IMR-90 (cell line): ENCODE results near the gene DDX20. TPM values are rescaled to one million over a fixed set of nuclear protein-coding genes. Genes with fewer than 3 reads are reported as not detected.

Experiments used
- ATAC-seq: fragments of 200-7000 bp; cut with Tn5 transposase; 2 replicates; pipeline ENCODE4 v1.9.1; 2020; ENCODE audit warnings: low read depth, mild to moderate bottlenecking, moderate library complexity
- BruUV-seq: library from RNA; stranded (reverse); fragments of 400-500 nt; replicated peaks from 2 replicates; lab custom pipeline; 2021; lab: Mats Ljungman, UMichigan
- CTCF ChIA-PET: fragments of 300-600 bp; formaldehyde crosslinking; extraction: SDS; loops from one replicate; lab custom pipeline; 2021; ENCODE audit warnings: antibody characterized with exemption; lab: Yijun Ruan, JAX
- POLR2A ChIA-PET: fragments of 300-600 bp; sonication (Branson Sonifier 250); formaldehyde crosslinking; loops from one replicate; lab custom pipeline; 2022; ENCODE audit warnings: antibody characterized with exemption; ENCODE audit not compliant: unreplicated experiment; lab: Charles Lee
- DNase-seq: peaks from one replicate; pipeline ENCODE4 v3.0.0; 2013
- H2AFZ ChIP-seq: replicated peaks from 2 replicates; pipeline ENCODE3; 2013; ENCODE audit warnings: low read length, mild to moderate bottlenecking; ENCODE audit not compliant: poor library complexity
- H2AK5ac ChIP-seq: 2 replicates; pipeline ENCODE4 v1.6.1; 2013; ENCODE audit warnings: low read depth, low read length, inconsistent platforms
- H2AK9ac ChIP-seq: replicated peaks from 2 replicates; pipeline ENCODE3; 2013; ENCODE audit warnings: mild to moderate bottlenecking, low read depth, low read length, moderate library complexity; ENCODE audit not compliant: poor library complexity
- H2BK120ac ChIP-seq: 2 replicates; pipeline ENCODE4 v1.6.1; 2013; ENCODE audit warnings: low read depth, low read length, inconsistent platforms
- H2BK15ac ChIP-seq: 3 replicates; pipeline ENCODE4 v1.6.1; 2013; ENCODE audit warnings: low read depth, low read length, inconsistent platforms
- H2BK20ac ChIP-seq: 2 replicates; pipeline ENCODE4 v1.6.1; 2013; ENCODE audit warnings: low read depth, mild to moderate bottlenecking, inconsistent platforms, low read length, moderate library complexity
- H2BK5ac ChIP-seq: 2 replicates; pipeline ENCODE4 v1.6.1; 2013; ENCODE audit warnings: mild to moderate bottlenecking, low read depth, low read length, inconsistent platforms; ENCODE audit not compliant: poor library complexity, severe bottlenecking
- H3K14ac ChIP-seq: replicated peaks from 2 replicates; pipeline ENCODE4 v1.6.1; 2013; ENCODE audit warnings: low read depth, low read length, inconsistent platforms
- H3K18ac ChIP-seq: 2 replicates; pipeline ENCODE4 v1.6.1; 2013; ENCODE audit warnings: low read depth, low read length, control low read depth
- H3K23ac ChIP-seq: 2 replicates; pipeline ENCODE4 v1.6.1; 2013; ENCODE audit warnings: low read depth, low read length, inconsistent platforms
- H3K27ac ChIP-seq: 2 replicates; pipeline ENCODE4 v1.5.1; 2013; ENCODE audit warnings: mild to moderate bottlenecking, control low read depth, low read length; ENCODE audit not compliant: insufficient read depth
- H3K27me3 ChIP-seq: 2 replicates; pipeline ENCODE4 v1.6.1; 2013; ENCODE audit warnings: low read length; ENCODE audit not compliant: control insufficient read depth, insufficient read depth
- H3K36me3 ChIP-seq: 2 replicates; pipeline ENCODE4 v1.6.1; 2013; ENCODE audit warnings: low read length, mixed read lengths; ENCODE audit not compliant: control insufficient read depth, insufficient read depth
- H3K4ac ChIP-seq: 2 replicates; pipeline ENCODE4 v1.6.1; 2013; ENCODE audit warnings: low read depth, low read length, inconsistent platforms
- H3K4me1 ChIP-seq: 2 replicates; pipeline ENCODE4 v1.6.1; 2013; ENCODE audit warnings: low read length, mixed read lengths; ENCODE audit not compliant: control insufficient read depth, insufficient read depth
- H3K4me2 ChIP-seq: 2 replicates; pipeline ENCODE4 v1.6.1; 2013; ENCODE audit warnings: low read depth, mild to moderate bottlenecking, control low read depth, low read length, moderate library complexity
- H3K4me3 ChIP-seq: 2 replicates; pipeline ENCODE4 v1.5.1; 2013; ENCODE audit warnings: low read depth, mild to moderate bottlenecking, control low read depth, low read length, moderate library complexity; ENCODE audit not compliant: insufficient read depth
- H3K56ac ChIP-seq: 2 replicates; pipeline ENCODE4 v1.6.1; 2013; ENCODE audit warnings: low read length, inconsistent platforms; ENCODE audit not compliant: insufficient read depth; ENCODE audit errors: extremely low read depth
- H3K79me1 ChIP-seq, 2 experiments: 2 replicates each; pipeline ENCODE4 v1.6.1; 2013; ENCODE audit warnings: low read length in 2 of 2, inconsistent platforms in 1 of 2, low read depth in 1 of 2
- H3K9ac ChIP-seq: 2 replicates; pipeline ENCODE4 v1.6.1; 2013; ENCODE audit warnings: low read depth, low read length, control low read depth
- H3K9me1 ChIP-seq: 2 replicates; pipeline ENCODE4 v1.6.1; 2013; ENCODE audit warnings: low read length, inconsistent platforms; ENCODE audit not compliant: insufficient read depth
- H3K9me3 ChIP-seq: 2 replicates; pipeline ENCODE4 v1.6.1; 2013; ENCODE audit warnings: low read length; ENCODE audit not compliant: control insufficient read depth, insufficient read depth
- H4K20me1 ChIP-seq: 2 replicates; pipeline ENCODE4 v1.6.1; 2013; ENCODE audit warnings: low read length, inconsistent platforms; ENCODE audit not compliant: insufficient read depth
- H4K5ac ChIP-seq: 2 replicates; pipeline ENCODE4 v1.6.1; 2013; ENCODE audit warnings: mild to moderate bottlenecking, low read depth, low read length, control low read depth
- H4K8ac ChIP-seq, 2 experiments: 2 replicates each; pipeline ENCODE4 v1.6.1; 2013; ENCODE audit warnings: low read depth in 2 of 2, low read length in 2 of 2, control low read depth in 1 of 2, inconsistent platforms in 1 of 2
- H4K91ac ChIP-seq: 2 replicates; pipeline ENCODE4 v1.6.1; 2013; ENCODE audit warnings: low read depth, low read length, inconsistent platforms; ENCODE audit not compliant: insufficient read depth
- POLR2A ChIP-seq: IDR thresholded peaks from 2 replicates; pipeline ENCODE4 v1.6.1; 2012; ENCODE audit warnings: mild to moderate bottlenecking, low read depth, low read length
- WGBS, 2 experiments: methylation state at CpG; one replicate each; pipeline versions ENCODE4 v1.1.5 to v1.1.7; 2013; ENCODE audit warnings: missing lambda C conversion rate in 2 of 2; ENCODE audit not compliant: insufficient read length in 1 of 2; ENCODE audit errors: extremely low coverage in 2 of 2; 5-methylcytosine and 5-hydroxymethylcytosine counted together
- dilution Hi-C: fragments of 300-500 bp; cut with HindIII; formaldehyde crosslinking; loops from one replicate; pipeline ENCODE4 v1.14.3; 2018; ENCODE audit warnings: low sequenced_read_pairs; ENCODE audit not compliant: unreplicated experiment
- in situ Hi-C: fragments of 300-500 bp; cut with MboI; formaldehyde crosslinking; loops from 3 replicates; pipeline ENCODE4 v1.14.3; 2019; ENCODE audit warnings: low sequenced_read_pairs, inconsistent platforms, mixed read lengths
- intact Hi-C: fragments of 100-400 bp; cut with micrococcal nuclease; formaldehyde crosslinking; loops from 2 replicates; pipeline ENCODE4 v1.10.0; 2022
- polyA plus RNA-seq, 3 experiments: library from polyadenylated mRNA; depleted of rRNA; stranded (reverse); fragments of >200 nt; gene quantifications; 2 replicates each; pipeline ENCODE4 v1.2.3, GENCODE V29; 2012; ENCODE audit warnings: low replicate concordance in 1 of 3
- total RNA-seq: library from RNA; depleted of rRNA; stranded (reverse); fragments of >200 nt; gene quantifications from 2 replicates; pipeline ENCODE4 v1.2.3, GENCODE V29; 2012

DDX20 gene
- total and polyA plus RNA-seq, 2 of the 4 experiments (the other 2 are of a cell fraction): 5.7 to 10.9 TPM

- peak overlapping the region; percentile 82 for H2BK120ac ChIP-seq
Observed at GRCh38 chr1:111775966-111776365, 20.3 kb downstream of the DDX20 start.

More at GRCh38 chr1:111775966-111776365, 20.3 kb downstream of the DDX20 start:
- peaks cover 7% of the 10 kb centered on the region for H3K9me1 ChIP-seq
- H3K56ac ChIP-seq: peak overlapping the region; percentile 41; the same call in 1 of the 2 replicates
- CTCF ChIA-PET: interaction anchor here (0.5 kb wide), 1 partner anchor 212 kb away, joined by 3 read pairs; no protein-coding TSS in a partner anchor
- H4K20me1 ChIP-seq: no peaks in the 10 kb centered on the region
- ATAC-seq (peak; percentile 18), DNase-seq (no peak)
- no peak overlapping the region for H3K4me3 ChIP-seq
- H3K23ac ChIP-seq: peak overlapping the region; percentile 76; the same call in 1 of the 2 replicates
- peak overlapping the region; percentile 19 to 74; a peak in 2 of 4 replicates for H4K8ac ChIP-seq
- H3K4me2 ChIP-seq: no peak overlapping the region
- no peaks in the 10 kb centered on the region; a peak in 1 of 4 replicates for H3K79me1 ChIP-seq
- intact Hi-C loops (loop anchor here (5.0 kb wide), 4 partner anchors 101 to 586 kb away; no protein-coding TSS in a partner anchor), in situ Hi-C loops (no loop called here), dilution Hi-C loops (no loop called here)
- WGBS, 2 experiments: 80% methylated on average over 2 of the region's 9 CpGs; no CpG with 5 or more reads in 1 of the 2 experiments
- H4K91ac ChIP-seq: peak overlapping the region; percentile 90
- H2BK20ac ChIP-seq: peak overlapping the region; percentile 84
- POLR2A ChIA-PET: no interaction called here
- no TSS peak for BruUV-seq
- no peak overlapping the region for H2AK9ac ChIP-seq
- H2AFZ ChIP-seq: peak overlapping the region; percentile 58
- peak overlapping the region; percentile 1; the same call in 1 of the 2 replicates for H4K5ac ChIP-seq
- H3K14ac ChIP-seq: peak overlapping the region; percentile 72
- no peaks in the 10 kb centered on the region for H3K36me3 ChIP-seq
- peak overlapping the region; percentile 43; the same call in 1 of the 2 replicates for H2AK5ac ChIP-seq
- TF ChIP-seq POLR2A: no peak
- peaks cover 23% of the 10 kb centered on the region for H3K4me1 ChIP-seq
- H3K18ac ChIP-seq: peak overlapping the region; percentile 60; the same call in 1 of the 2 replicates
- no peak overlapping the region for H2BK5ac ChIP-seq
- H3K9ac ChIP-seq: no peak overlapping the region
- H2BK15ac ChIP-seq: peak overlapping the region; percentile 66; the same call in 2 of the 3 replicates
- no peaks in the 10 kb centered on the region; the same call in 1 of the 2 replicates for H3K27me3 ChIP-seq
- H3K4ac ChIP-seq: peak overlapping the region; percentile 77
- H3K27ac ChIP-seq: peak overlapping the region; percentile 54; the same call in 1 of the 2 replicates
- H3K9me3 ChIP-seq: no peaks in the 10 kb centered on the region
